ENCODE data around the gene PDK1. TPM values are rescaled to one million over a fixed set of nuclear protein-coding genes. Genes with fewer than 3 reads are reported as not detected.

Gene PDK1
- total RNA-seq, 2 experiments from 2014 or later = 30.0 to 31.1 TPM

GRCh38 chr2:172558372-172558771 is 2.5 kb downstream of the PDK1 start:
- Histone ChIP-seq H3K36me3 (ENCODE audit: insufficient read depth, low read length) (peaks cover 25% of the 10 kb centered on the region), H3K27me3 (ENCODE audit: control insufficient read depth in 1 of 2, insufficient read depth in 2 of 2, low read length in 2 of 2) (no peaks in the 10 kb centered on the region), H3K27ac (ENCODE audit: low read depth in 1 of 2, low read length in 2 of 2) (no peak overlapping the region), H3K9me3 (ENCODE audit: control insufficient read depth in 1 of 2, insufficient read depth in 1 of 2, low read length in 2 of 2) (no peaks in the 10 kb centered on the region), H3K4me1 (ENCODE audit: insufficient read depth, low read length) (peaks cover 21% of the 10 kb centered on the region), H3K4me3 (ENCODE audit: low read length) (no peak overlapping the region)
- intact Hi-C loops (cut with DNase I, micrococcal nuclease) = loop anchor here in 1 of 2 experiments (10.0 kb wide), 6 partner anchors 464 to 1696 kb away; partner anchors contain the start of genes DCAF17, DYNC1I2, GORASP2 and METTL8
- no peak for ATAC-seq (ENCODE audit: poor library complexity)
- H3K9me3 Mint-ChIP-seq = no peaks in the 10 kb centered on the region
- H3K27ac Mint-ChIP-seq = peak overlapping the region; percentile 55
- TF ChIP-seq, protein P1, sequence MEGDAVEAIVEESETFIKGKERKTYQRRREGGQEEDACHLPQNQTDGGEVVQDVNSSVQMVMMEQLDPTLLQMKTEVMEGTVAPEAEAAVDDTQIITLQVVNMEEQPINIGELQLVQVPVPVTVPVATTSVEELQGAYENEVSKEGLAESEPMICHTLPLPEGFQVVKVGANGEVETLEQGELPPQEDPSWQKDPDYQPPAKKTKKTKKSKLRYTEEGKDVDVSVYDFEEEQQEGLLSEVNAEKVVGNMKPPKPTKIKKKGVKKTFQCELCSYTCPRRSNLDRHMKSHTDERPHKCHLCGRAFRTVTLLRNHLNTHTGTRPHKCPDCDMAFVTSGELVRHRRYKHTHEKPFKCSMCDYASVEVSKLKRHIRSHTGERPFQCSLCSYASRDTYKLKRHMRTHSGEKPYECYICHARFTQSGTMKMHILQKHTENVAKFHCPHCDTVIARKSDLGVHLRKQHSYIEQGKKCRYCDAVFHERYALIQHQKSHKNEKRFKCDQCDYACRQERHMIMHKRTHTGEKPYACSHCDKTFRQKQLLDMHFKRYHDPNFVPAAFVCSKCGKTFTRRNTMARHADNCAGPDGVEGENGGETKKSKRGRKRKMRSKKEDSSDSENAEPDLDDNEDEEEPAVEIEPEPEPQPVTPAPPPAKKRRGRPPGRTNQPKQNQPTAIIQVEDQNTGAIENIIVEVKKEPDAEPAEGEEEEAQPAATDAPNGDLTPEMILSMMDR (IDR thresholded peaks at IDR 0.05) = no peak
- no peak for DNase-seq
- H3K36me3 Mint-ChIP-seq (ENCODE audit: low read depth) = peaks cover 55% of the 10 kb centered on the region
- H3K4me1 Mint-ChIP-seq (ENCODE audit: low read depth) = peaks cover 69% of the 10 kb centered on the region
- peak overlapping the region; percentile 95 for H3K4me3 Mint-ChIP-seq
- ChIA-PET CTCF (no interaction called here), POLR2A (no interaction called here)
- no peaks in the 10 kb centered on the region for H3K27me3 Mint-ChIP-seq

DNA sequence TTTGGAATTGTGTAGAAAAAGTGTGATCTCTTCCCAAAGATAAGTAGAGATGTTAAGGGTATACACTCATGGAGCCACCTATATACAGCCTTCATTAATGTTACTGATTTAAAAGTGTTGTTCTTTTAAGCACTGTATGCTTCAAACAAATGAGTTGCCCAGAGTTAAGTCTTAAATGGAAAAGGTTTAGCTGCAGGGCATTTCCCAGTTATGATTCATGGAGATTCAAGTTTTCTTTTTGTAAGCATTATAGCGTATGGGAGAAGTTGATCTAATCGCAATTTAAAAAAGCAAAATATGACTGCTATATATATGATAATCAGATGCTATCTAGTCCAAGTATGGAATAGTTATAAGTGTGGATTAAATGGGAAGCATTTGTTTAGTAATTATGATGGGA is 4.8 kb downstream of the PDK1 start:
- Histone ChIP-seq H3K27me3 (ENCODE audit: control insufficient read depth in 1 of 2, insufficient read depth in 2 of 2, low read length in 2 of 2) (no peaks in the 10 kb centered on the region), H3K36me3 (ENCODE audit: insufficient read depth, low read length) (peaks cover 43% of the 10 kb centered on the region), H3K4me3 (ENCODE audit: low read length) (no peak overlapping the region), H3K27ac (ENCODE audit: low read depth in 1 of 2, low read length in 2 of 2) (no peak overlapping the region), H3K9me3 (ENCODE audit: control insufficient read depth in 1 of 2, insufficient read depth in 1 of 2, low read length in 2 of 2) (no peaks in the 10 kb centered on the region), H3K4me1 (ENCODE audit: insufficient read depth, low read length) (peaks cover 13% of the 10 kb centered on the region)
- TF ChIP-seq, protein P1 (IDR thresholded peaks at IDR 0.05) = no peak
- H3K27ac Mint-ChIP-seq = no peak overlapping the region
- no peak overlapping the region for H3K4me3 Mint-ChIP-seq
- DNase-seq = no peak
- ChIA-PET CTCF (interaction anchor here (0.9 kb wide), 1 partner anchor 10 kb away, joined by 3 read pairs; no protein-coding TSS in a partner anchor), POLR2A (no interaction called here)
- no peaks in the 10 kb centered on the region for H3K27me3 Mint-ChIP-seq
- peaks cover 74% of the 10 kb centered on the region for H3K36me3 Mint-ChIP-seq (ENCODE audit: low read depth)
- intact Hi-C loops (cut with DNase I, micrococcal nuclease) = no loop called here
- ATAC-seq (ENCODE audit: poor library complexity) = no peak
- no peaks in the 10 kb centered on the region for H3K9me3 Mint-ChIP-seq
- peaks cover 62% of the 10 kb centered on the region for H3K4me1 Mint-ChIP-seq (ENCODE audit: low read depth)

DNA sequence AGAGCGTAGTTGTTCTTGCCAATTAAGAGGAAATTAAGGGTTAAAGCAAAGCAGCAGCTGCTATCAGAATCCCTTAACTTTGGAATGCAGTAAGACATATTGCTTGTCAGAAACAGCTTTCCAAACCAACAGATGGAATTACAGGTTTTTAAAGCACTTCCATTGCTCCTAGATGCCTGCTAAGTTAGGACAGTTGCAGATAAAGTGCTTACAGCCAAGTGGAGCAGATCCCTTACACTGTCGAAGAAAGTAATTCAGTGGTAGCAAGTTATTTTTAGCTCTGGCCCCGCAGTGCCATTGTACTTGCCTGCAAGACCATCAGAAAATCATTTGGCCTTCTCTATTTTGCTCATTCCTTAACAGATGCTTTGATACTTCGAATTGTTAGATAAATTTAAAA is 5.4 kb downstream of the PDK1 start:
- H3K27ac Mint-ChIP-seq = no peak overlapping the region
- no peak overlapping the region for H3K4me3 Mint-ChIP-seq
- no peak for ATAC-seq (ENCODE audit: poor library complexity)
- POLR2A ChIA-PET = interaction anchor here (0.6 kb wide), 1 partner anchor 24 kb away, joined by 3 read pairs; no protein-coding TSS in a partner anchor
- Histone ChIP-seq H3K27me3 (ENCODE audit: control insufficient read depth in 1 of 2, insufficient read depth in 2 of 2, low read length in 2 of 2) (no peaks in the 10 kb centered on the region), H3K4me3 (ENCODE audit: low read length) (no peak overlapping the region), H3K36me3 (ENCODE audit: insufficient read depth, low read length) (peaks cover 44% of the 10 kb centered on the region), H3K27ac (ENCODE audit: low read depth in 1 of 2, low read length in 2 of 2) (no peak overlapping the region), H3K9me3 (ENCODE audit: control insufficient read depth in 1 of 2, insufficient read depth in 1 of 2, low read length in 2 of 2) (no peaks in the 10 kb centered on the region), H3K4me1 (ENCODE audit: insufficient read depth, low read length) (peaks cover 13% of the 10 kb centered on the region)
- H3K36me3 Mint-ChIP-seq (ENCODE audit: low read depth) = peaks cover 80% of the 10 kb centered on the region
- no peaks in the 10 kb centered on the region for H3K9me3 Mint-ChIP-seq
- H3K4me1 Mint-ChIP-seq (ENCODE audit: low read depth) = peaks cover 67% of the 10 kb centered on the region
- H3K27me3 Mint-ChIP-seq = no peaks in the 10 kb centered on the region
- TF ChIP-seq, protein P1 (IDR thresholded peaks at IDR 0.05) = no peak
- intact Hi-C loops (cut with DNase I, micrococcal nuclease) = no loop called here
- CTCF ChIA-PET = interaction anchor here (0.9 kb wide), 1 partner anchor 9 kb away, joined by 3 read pairs; no protein-coding TSS in a partner anchor
- no peak for DNase-seq

All from CD4-positive, alpha-beta T cell (primary cell).